ENCODE results near the gene FOXJ3.

GRCh38 chr1:42364089-42364488 lies 29.1 kb upstream of the FOXJ3 start:
- TF ChIP-seq EZH2phosphoT487 (IDR thresholded peaks at IDR 0.05; ENCODE audit: borderline replicate concordance, low read length) (no peak), CTCF (IDR thresholded peaks at IDR 0.05; ENCODE audit: low read depth, low read length, poor library complexity, severe bottlenecking) (no peak)

Data from DOHH2 (cell line).